ENCODE results near the gene CYFIP2.

CYFIP2 gene

DNA sequence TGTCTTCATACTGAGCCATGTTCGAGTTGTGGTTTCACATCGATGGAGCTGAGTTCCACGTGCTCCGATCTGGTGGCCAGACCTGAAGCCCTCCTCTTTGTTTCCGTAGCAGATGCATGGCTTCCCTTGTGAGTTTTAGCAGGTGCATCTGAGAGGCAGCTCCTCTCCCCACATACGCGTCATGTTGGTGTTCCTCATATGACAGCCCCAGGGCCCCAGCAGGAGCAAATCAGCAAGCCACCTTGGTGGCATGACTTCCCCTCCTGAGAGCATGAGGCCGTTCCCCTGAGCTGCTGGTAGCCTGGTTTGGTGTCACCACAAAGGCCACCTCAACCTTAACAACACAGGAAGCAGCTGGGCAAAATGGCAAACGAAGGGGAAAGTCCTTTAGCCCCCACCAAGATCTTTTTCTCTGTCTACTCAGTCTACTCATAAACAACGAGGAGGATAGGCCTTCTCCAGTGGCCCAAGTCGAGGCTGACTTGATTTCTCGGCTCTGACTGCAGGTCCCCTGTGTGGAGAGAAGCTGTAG, 5.9 kb downstream of the CYFIP2 start:
- peak; percentile 84 for DNase-seq (ENCODE audit: low spot score)
- TF ChIP-seq, protein P1, sequence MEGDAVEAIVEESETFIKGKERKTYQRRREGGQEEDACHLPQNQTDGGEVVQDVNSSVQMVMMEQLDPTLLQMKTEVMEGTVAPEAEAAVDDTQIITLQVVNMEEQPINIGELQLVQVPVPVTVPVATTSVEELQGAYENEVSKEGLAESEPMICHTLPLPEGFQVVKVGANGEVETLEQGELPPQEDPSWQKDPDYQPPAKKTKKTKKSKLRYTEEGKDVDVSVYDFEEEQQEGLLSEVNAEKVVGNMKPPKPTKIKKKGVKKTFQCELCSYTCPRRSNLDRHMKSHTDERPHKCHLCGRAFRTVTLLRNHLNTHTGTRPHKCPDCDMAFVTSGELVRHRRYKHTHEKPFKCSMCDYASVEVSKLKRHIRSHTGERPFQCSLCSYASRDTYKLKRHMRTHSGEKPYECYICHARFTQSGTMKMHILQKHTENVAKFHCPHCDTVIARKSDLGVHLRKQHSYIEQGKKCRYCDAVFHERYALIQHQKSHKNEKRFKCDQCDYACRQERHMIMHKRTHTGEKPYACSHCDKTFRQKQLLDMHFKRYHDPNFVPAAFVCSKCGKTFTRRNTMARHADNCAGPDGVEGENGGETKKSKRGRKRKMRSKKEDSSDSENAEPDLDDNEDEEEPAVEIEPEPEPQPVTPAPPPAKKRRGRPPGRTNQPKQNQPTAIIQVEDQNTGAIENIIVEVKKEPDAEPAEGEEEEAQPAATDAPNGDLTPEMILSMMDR (IDR thresholded peaks at IDR 0.05; ENCODE audit: extremely low read depth, missing control alignments) = no peak

DNA sequence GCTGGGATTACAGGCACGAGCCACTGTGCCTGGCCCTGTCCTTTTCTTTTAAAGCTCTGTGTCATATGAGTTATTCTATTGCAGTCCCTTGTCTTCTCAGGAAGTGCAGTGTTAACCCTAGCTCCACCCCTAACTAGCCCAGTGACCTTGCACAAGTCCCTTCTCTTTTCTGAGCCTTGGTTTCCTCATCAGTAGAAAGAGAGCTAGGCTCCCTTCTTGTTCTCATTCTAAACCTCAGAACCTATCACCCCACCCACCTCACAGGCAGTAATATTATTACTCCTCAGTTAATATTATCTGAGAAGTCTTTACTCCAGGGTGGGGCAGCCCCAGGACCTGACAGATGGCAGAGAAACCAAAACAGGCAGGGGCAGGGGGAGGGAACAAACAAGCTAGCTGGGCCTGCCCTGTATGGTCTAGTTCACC, 7.2 kb downstream of the CYFIP2 start:
- TF ChIP-seq, protein P1 (IDR thresholded peaks at IDR 0.05; ENCODE audit: extremely low read depth, missing control alignments) = no peak
- peak; percentile 64 for DNase-seq (ENCODE audit: low spot score)

DNA sequence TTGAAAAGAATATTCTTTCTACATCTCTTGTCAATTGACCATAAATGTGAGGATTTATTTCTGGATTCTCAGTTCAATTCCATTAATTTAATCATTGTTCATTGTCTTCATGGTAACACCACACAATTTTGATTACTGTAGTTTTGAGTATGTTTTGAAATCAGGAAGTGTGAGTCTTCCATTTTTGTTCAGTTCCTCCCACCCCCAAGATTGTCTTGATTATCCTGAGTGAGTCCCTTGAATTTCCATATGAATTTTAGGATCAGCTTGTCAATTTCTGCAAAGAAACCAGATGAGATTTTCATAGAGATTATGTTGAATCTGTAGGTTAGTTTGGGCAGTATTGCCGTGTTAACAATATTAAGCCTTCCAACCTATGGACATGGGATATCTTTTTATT, 9.5 kb downstream of the CYFIP2 start:
- TF ChIP-seq, protein P1 (IDR thresholded peaks at IDR 0.05; ENCODE audit: extremely low read depth, missing control alignments) = no peak
- DNase-seq (ENCODE audit: low spot score) = no peak

DNA sequence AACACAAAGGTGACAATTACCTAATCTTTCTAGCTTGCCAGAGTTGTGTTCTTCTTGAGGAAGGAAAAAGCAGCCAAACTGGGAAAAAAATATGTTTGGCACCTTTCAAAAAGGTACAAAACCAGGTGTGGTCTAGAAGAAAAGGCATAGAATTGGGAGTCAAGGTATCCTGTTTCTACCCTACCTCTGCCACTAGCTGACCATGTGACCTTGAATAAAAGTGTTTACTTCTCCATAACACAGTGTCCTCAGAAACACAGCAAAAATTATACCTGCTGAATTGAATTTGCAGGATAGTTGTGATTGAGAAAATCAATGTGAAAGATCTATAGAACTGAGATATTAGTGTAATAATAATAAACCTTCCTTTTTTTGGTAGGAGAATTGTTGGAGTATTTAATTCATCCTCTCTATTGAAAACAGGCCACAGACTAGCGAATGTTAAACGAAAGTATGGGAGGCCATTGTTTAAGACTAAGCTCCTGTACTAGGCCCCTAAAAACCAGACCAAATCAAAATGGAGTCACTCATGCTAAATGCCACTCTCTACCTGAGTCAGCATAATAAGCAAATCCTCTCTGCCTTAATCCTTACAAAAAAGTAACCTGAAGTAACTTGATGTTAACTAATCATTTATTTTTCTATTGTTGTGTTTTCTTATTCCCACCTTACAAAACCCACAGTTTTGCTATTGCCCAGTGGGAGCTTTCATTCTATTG, 12.6 kb downstream of the CYFIP2 start:
- no peak for DNase-seq (ENCODE audit: low spot score)
- TF ChIP-seq, protein P1 (IDR thresholded peaks at IDR 0.05; ENCODE audit: extremely low read depth, missing control alignments) = no peak

DNA sequence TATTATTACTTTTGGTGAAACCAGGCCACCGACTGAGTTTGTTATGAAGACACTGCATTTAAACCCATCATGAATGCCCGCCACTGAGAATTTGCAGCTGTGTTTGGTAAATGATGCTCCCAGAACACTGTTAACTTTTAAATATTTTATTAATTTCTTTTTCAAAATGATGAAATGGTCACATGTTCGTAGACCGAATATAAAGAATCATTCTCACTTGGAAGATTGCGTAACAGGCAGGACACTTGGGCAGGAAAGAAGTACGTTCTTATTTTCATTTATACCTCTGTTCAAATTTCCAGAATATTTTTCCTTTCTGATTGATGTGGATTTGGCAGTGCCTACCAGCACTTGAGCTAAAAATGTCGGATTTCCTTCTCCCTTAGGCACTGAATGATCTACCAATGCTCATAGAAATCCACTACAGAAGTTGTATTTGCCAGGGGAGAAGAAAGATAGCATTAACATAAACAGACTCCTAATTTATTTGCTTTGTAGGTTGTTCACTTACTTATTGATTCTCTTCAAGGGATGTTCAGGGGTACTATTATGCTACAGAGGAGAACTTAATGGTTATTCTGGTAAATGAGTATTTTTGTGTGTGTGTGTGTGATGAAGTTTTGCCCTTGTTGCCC, 13.8 kb downstream of the CYFIP2 start:
- no peak for DNase-seq (ENCODE audit: low spot score)
- TF ChIP-seq, protein P1 (IDR thresholded peaks at IDR 0.05; ENCODE audit: extremely low read depth, missing control alignments) = no peak

DNA sequence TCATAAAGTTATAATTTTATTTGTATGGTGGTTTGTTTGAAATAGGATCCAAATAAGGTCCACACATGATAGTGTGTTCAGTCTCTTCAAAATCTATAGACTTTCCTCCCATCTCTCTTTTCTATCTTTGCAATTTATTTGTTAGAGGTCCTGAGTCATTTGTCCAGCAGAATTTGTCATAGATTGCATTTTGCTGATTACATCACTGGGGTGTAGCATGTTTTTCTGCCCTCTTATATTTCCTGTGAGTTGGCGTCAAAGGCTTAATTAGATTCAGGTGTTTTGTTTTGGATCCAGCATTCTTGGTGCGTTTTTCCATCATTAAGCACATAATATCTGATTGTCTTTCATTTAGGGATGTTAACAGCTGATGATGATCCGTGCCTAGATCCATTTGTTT, 15.0 kb downstream of the CYFIP2 start:
- TF ChIP-seq, protein P1 (IDR thresholded peaks at IDR 0.05; ENCODE audit: extremely low read depth, missing control alignments) = no peak
- DNase-seq (ENCODE audit: low spot score) = no peak

DNA sequence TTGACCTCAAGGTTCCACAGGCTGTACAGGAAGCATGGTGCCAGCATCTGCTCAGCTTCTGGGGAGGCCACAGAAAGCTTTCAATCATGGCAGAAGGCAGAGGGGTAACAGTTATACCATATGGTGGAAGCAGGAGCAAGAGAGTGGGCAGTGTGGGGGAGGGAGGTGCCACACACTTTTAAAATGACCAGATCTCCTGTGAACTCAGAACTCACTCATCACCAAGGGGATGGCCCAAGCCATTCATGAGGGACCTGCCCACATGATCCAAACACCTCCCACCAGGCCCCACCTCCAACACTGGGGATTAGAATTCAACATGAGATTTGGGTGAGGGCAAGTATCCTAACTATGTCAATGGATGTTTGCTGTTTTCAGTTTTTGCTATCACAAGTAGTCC, 16.2 kb downstream of the CYFIP2 start:
- DNase-seq (ENCODE audit: low spot score) = no peak
- TF ChIP-seq, protein P1 (IDR thresholded peaks at IDR 0.05; ENCODE audit: extremely low read depth, missing control alignments) = no peak
